Loucy (cell line): Measurements from ENCODE around the gene CA5B.
"Not testable (repeated sequence)": the region's sequence is repeated elsewhere in the genome, so short reads cannot be mapped to it uniquely, and the experiment has no call there.

Source experiments
- H2AFZ ChIP-seq: fragments of 200-600 bp; sonication (generic); 2 replicates; pipeline ENCODE4 v1.6.0; 2016; ENCODE audit warnings: antibody characterized with exemption, mild to moderate bottlenecking, low read length, moderate library complexity
- H3F3A ChIP-seq: fragments of 200-600 bp; 2 replicates; pipeline ENCODE4 v1.6.0; 2016; ENCODE audit warnings: antibody characterized with exemption, low read depth, mild to moderate bottlenecking
- H3K27me3 ChIP-seq: fragments of 200-600 bp; sonication (generic); 2 replicates; pipeline ENCODE4 v1.6.1; 2014; ENCODE audit warnings: low read length, mild to moderate bottlenecking; ENCODE audit not compliant: insufficient read depth, poor library complexity, severe bottlenecking
- H3K36me3 ChIP-seq: fragments of 200-600 bp; sonication (generic); 2 replicates; pipeline ENCODE4 v1.6.1; 2016; ENCODE audit warnings: low read length; ENCODE audit not compliant: insufficient read depth
- H3K4me1 ChIP-seq: fragments of 200-600 bp; sonication (generic); 2 replicates; pipeline ENCODE4 v1.5.1; 2014; ENCODE audit warnings: low read length, mild to moderate bottlenecking; ENCODE audit not compliant: insufficient read depth, poor library complexity, severe bottlenecking
- H3K4me2 ChIP-seq: fragments of 200-600 bp; sonication (generic); 2 replicates; pipeline ENCODE4 v1.6.0; 2014; ENCODE audit warnings: antibody characterized with exemption, low read length, low read depth, mild to moderate bottlenecking; ENCODE audit not compliant: poor library complexity, severe bottlenecking
- H3K4me3 ChIP-seq: fragments of 200-600 bp; sonication (generic); 2 replicates; pipeline ENCODE4 v1.5.1; 2014; ENCODE audit warnings: low read length, mild to moderate bottlenecking, mixed read lengths; ENCODE audit not compliant: poor library complexity, severe bottlenecking
- H3K79me2 ChIP-seq: fragments of 200-600 bp; sonication (generic); 2 replicates; pipeline ENCODE4 v1.6.1; 2014; ENCODE audit warnings: low read length; ENCODE audit not compliant: insufficient read depth
- H3K9ac ChIP-seq: fragments of 200-600 bp; sonication (generic); 2 replicates; pipeline ENCODE4 v1.6.0; 2014; ENCODE audit warnings: mild to moderate bottlenecking, low read depth, low read length, moderate library complexity; ENCODE audit not compliant: poor library complexity, severe bottlenecking
- H3K9me2 ChIP-seq: fragments of 200-600 bp; sonication (generic); replicated peaks from 2 replicates; pipeline ENCODE4 v1.6.1; 2016; ENCODE audit warnings: low read depth, low read length, mixed read lengths
- H3K9me3 ChIP-seq: fragments of 200-600 bp; sonication (generic); 2 replicates; pipeline ENCODE4 v1.6.1; 2014; ENCODE audit warnings: mild to moderate bottlenecking, antibody characterized with exemption, low read length, low read depth; ENCODE audit not compliant: insufficient read depth
- H4K20me1 ChIP-seq: fragments of 200-600 bp; sonication (generic); 2 replicates; pipeline ENCODE4 v1.6.0; 2014; ENCODE audit warnings: antibody characterized with exemption, low read length, mild to moderate bottlenecking; ENCODE audit not compliant: insufficient read depth, poor library complexity, severe bottlenecking
- CTCF ChIP-seq: fragments of 200-600 bp; sonication (generic); conservative IDR thresholded peaks from 2 replicates; pipeline ENCODE4 v1.5.1; 2014; ENCODE audit warnings: mild to moderate bottlenecking, antibody characterized with exemption, low read length
- EZH2phosphoT487 ChIP-seq: fragments of 200-600 bp; IDR thresholded peaks from 2 replicates; pipeline ENCODE4 v1.6.1; 2018; ENCODE audit warnings: antibody characterized with exemption, mild to moderate bottlenecking, moderate library complexity, borderline replicate concordance

Gene CA5B

GRCh38 chrX:15702488-15703371 lies 35.3 kb upstream of the CA5B start:
- H3K27me3 ChIP-seq, result no peaks in the 10 kb centered on the region
- TF ChIP-seq EZH2phosphoT487 (no peak), CTCF (no peak)
- no peaks in the 10 kb centered on the region for H3F3A ChIP-seq
- H3K9ac ChIP-seq, result no peak overlapping the region
- H3K9me3 ChIP-seq, result no peaks in the 10 kb centered on the region
- H2AFZ ChIP-seq, result no peak overlapping the region
- H3K36me3 ChIP-seq, result peaks cover 5% of the 10 kb centered on the region; the same call in 1 of the 2 replicates
- no peaks in the 10 kb centered on the region for H3K4me1 ChIP-seq
- no peak overlapping the region for H3K4me3 ChIP-seq
- no peak overlapping the region for H3K4me2 ChIP-seq
- H4K20me1 ChIP-seq, result no peaks in the 10 kb centered on the region
- no peaks in the 10 kb centered on the region for H3K9me2 ChIP-seq
- H3K79me2 ChIP-seq, result no peaks in the 10 kb centered on the region

GRCh38 chrX:15703809-15704208 lies 34.3 kb upstream of the CA5B start:
- not testable (repeated sequence) for H3K9me2 ChIP-seq, H3K9ac ChIP-seq

DNA sequence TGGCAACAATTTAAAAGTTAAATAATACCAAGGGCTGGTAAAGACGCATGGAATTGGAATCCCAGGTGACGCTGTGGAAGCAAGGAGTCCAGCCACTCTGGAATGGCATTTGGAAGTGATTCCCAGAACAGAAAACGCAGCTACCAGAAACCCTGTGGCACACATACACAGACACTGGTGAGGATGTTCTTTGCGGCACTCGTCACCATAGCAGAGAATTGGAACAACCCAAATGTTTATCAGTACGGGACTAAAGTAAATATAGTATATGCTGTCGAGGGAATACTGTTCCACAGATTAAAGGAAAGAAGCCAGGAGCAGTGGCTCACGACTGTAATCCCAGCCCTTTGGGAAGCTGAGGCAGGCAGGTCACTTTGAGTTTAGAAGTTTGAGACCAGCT lies 33.8 kb upstream of the CA5B start:
- not testable (repeated sequence) for H3K4me2 ChIP-seq, H3K9me3 ChIP-seq, H3K27me3 ChIP-seq, H4K20me1 ChIP-seq, H3K36me3 ChIP-seq, H2AFZ ChIP-seq, H3F3A ChIP-seq, H3K9me2 ChIP-seq, H3K4me1 ChIP-seq, H3K79me2 ChIP-seq, H3K9ac ChIP-seq, H3K4me3 ChIP-seq

More at GRCh38 chrX:15703809-15704208, 34.3 kb upstream of the CA5B start:
- not testable (repeated sequence) for H4K20me1 ChIP-seq, H3K27me3 ChIP-seq, H3K4me1 ChIP-seq, H3F3A ChIP-seq, H3K4me3 ChIP-seq, H3K36me3 ChIP-seq, H3K79me2 ChIP-seq, H3K4me2 ChIP-seq, H3K9me3 ChIP-seq, H2AFZ ChIP-seq

- Histone ChIP-seq H3K79me2 (no peaks in the 10 kb centered on the region), H3F3A (no peaks in the 10 kb centered on the region), H3K9ac (no peak overlapping the region), H3K9me3 (no peaks in the 10 kb centered on the region), H3K4me3 (no peak overlapping the region), H3K27me3 (no peaks in the 10 kb centered on the region), H4K20me1 (no peaks in the 10 kb centered on the region), H3K36me3 (no peaks in the 10 kb centered on the region), H3K4me1 (no peaks in the 10 kb centered on the region), H2AFZ (no peak overlapping the region), H3K4me2 (no peak overlapping the region), H3K9me2 (no peaks in the 10 kb centered on the region)
- TF ChIP-seq EZH2phosphoT487 (no peak), CTCF (no peak)
These were observed 23.5 kb upstream of the CA5B start for GRCh38 chrX:15714529-15714928.
